ENCODE measurements around the gene TVP23C. TPM values are rescaled to one million over a fixed set of nuclear protein-coding genes. Genes with fewer than 3 reads are reported as not detected.

Gene TVP23C
- total and polyA plus RNA-seq, 10 donors: 1.5 to 60.5 (median 22.9) TPM

GRCh38 chr17:15469260-15469659, 94.0 kb downstream of the TVP23C start:
- Histone ChIP-seq H3K4me3 (no peak overlapping the region), H3K36me3 (peaks cover 0 to 5% (median 0%) of the 10 kb centered on the region in 6 donors), H3K27ac (no peak overlapping the region), H3K9me3 (no peaks in the 10 kb centered on the region), H3K27me3 (replicated peaks in 1 of 7) (no peaks in the 10 kb centered on the region), H3K4me1 (no peaks in the 10 kb centered on the region)
- WGBS, 5 donors: 89 to 96% (median 94%) methylated on average over 7 of the region's 7 CpGs
- intact Hi-C loops (cut with DNase I; ENCODE audit: low total_unique reads): no loop called here
- TF ChIP-seq POLR2AphosphoS5 (IDR thresholded peaks at IDR 0.05) (no peak), POLR2A (IDR thresholded peaks at IDR 0.05) (no peak)
- TF ChIP-seq, protein P1, sequence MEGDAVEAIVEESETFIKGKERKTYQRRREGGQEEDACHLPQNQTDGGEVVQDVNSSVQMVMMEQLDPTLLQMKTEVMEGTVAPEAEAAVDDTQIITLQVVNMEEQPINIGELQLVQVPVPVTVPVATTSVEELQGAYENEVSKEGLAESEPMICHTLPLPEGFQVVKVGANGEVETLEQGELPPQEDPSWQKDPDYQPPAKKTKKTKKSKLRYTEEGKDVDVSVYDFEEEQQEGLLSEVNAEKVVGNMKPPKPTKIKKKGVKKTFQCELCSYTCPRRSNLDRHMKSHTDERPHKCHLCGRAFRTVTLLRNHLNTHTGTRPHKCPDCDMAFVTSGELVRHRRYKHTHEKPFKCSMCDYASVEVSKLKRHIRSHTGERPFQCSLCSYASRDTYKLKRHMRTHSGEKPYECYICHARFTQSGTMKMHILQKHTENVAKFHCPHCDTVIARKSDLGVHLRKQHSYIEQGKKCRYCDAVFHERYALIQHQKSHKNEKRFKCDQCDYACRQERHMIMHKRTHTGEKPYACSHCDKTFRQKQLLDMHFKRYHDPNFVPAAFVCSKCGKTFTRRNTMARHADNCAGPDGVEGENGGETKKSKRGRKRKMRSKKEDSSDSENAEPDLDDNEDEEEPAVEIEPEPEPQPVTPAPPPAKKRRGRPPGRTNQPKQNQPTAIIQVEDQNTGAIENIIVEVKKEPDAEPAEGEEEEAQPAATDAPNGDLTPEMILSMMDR (IDR thresholded peaks at IDR 0.05 in 8 of 11, conservative IDR thresholded peaks at IDR 0.05 in 3 of 11): no peak
- DNase-seq: no peak

GRCh38 chr17:15468126-15468525, 95.2 kb downstream of the TVP23C start:
- no peak overlapping the region for H3K27ac ChIP-seq
- H3K36me3 ChIP-seq: peaks cover 0 to 8% (median 0%) of the 10 kb centered on the region in 6 donors
- H3K27me3 ChIP-seq (replicated peaks in 1 of 7): no peaks in the 10 kb centered on the region
- H3K4me1 ChIP-seq: peaks cover 0 to 1% (median 0%) of the 10 kb centered on the region in 6 donors
- H3K9me3 ChIP-seq: no peaks in the 10 kb centered on the region
- H3K4me3 ChIP-seq: no peak overlapping the region
- TF ChIP-seq, protein P1 (IDR thresholded peaks at IDR 0.05 in 8 of 11, conservative IDR thresholded peaks at IDR 0.05 in 3 of 11): no peak
- TF ChIP-seq POLR2AphosphoS5 (IDR thresholded peaks at IDR 0.05) (no peak), POLR2A (IDR thresholded peaks at IDR 0.05) (no peak)
- intact Hi-C loops (cut with DNase I; ENCODE audit: low total_unique reads): no loop called here
- no peak for DNase-seq
- WGBS, 5 donors: 51 to 58% (median 57%) methylated on average over 4 of the region's 4 CpGs

DNA sequence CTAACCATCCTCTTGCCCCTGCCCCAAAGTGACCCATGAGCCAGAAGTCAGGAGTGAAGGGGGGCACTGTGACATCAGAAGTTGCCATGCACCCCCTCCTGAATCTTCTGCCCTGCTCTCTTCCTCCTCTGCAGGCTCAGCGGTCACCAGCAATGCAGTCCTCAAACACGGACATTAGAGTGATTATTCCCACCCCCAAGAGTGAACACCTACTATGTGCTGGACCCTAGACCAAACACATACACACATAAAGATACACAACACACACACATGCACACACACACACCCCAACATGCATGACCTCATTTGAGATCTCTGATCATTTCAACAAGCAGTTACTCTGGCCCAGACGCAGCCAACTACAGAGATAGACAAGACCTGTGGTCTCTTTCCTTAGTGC, 95.7 kb downstream of the TVP23C start, which contains the start of gene CDRT4:
TSS of gene CDRT4 (minus strand) at position 30 of the 400 bp plus-strand sequence. CDS start 27,383 bp downstream, outside the sequence.
- WGBS, 5 donors: 78 to 96% (median 91%) methylated on average over 3 of the region's 3 CpGs
- TF ChIP-seq POLR2AphosphoS5 (IDR thresholded peaks at IDR 0.05) (no peak), POLR2A (IDR thresholded peaks at IDR 0.05) (no peak)
- TF ChIP-seq, protein P1 (IDR thresholded peaks at IDR 0.05 in 8 of 11, conservative IDR thresholded peaks at IDR 0.05 in 3 of 11): no peak

GRCh38 chr17:15466131-15466530, 97.2 kb downstream of the TVP23C start:
- Histone ChIP-seq H3K4me1 (peaks cover 0 to 3% (median 0%) of the 10 kb centered on the region in 6 donors), H3K36me3 (peaks cover 0 to 8% (median 0%) of the 10 kb centered on the region in 6 donors), H3K27ac (no peak overlapping the region), H3K4me3 (no peak overlapping the region), H3K27me3 (replicated peaks in 1 of 7) (no peaks in the 10 kb centered on the region), H3K9me3 (peaks cover 0 to 3% (median 0%) of the 10 kb centered on the region in 8 donors)
- intact Hi-C loops (cut with DNase I; ENCODE audit: low total_unique reads): no loop called here
- no peak for TF ChIP-seq POLR2AphosphoS5 (IDR thresholded peaks at IDR 0.05)
- TF ChIP-seq, protein P1 (IDR thresholded peaks at IDR 0.05 in 8 of 11, conservative IDR thresholded peaks at IDR 0.05 in 3 of 11): no peak
- no peak for TF ChIP-seq POLR2A (IDR thresholded peaks at IDR 0.05)
- DNase-seq: no peak
- 74 to 93% (median 85%) methylated on average over 6 of the region's 6 CpGs for WGBS, 5 donors

More for the DNA sequence above, 95.7 kb downstream of the TVP23C start, which contains the start of gene CDRT4:
- Histone ChIP-seq H3K4me3 (no peak within 1 kb of the TSS), H3K9me3 (peaks cover 0 to under 1% (median 0%) of the 10 kb centered on the region in 8 donors), H3K27me3 (replicated peaks in 1 of 7) (no peaks in the 10 kb centered on the region), H3K27ac (no peak within 1 kb of the TSS), H3K36me3 (peaks cover 0 to 8% (median 0%) of the 10 kb centered on the region in 6 donors), H3K4me1 (peaks cover 0 to 3% (median 0%) of the 10 kb centered on the region in 6 donors)
- intact Hi-C loops (cut with DNase I; ENCODE audit: low total_unique reads): no loop called here
- no peak for DNase-seq

Data from spleen (tissue), 11 donors.